Measurements from ENCODE around the gene WTIP. TPM values are rescaled to one million over a fixed set of nuclear protein-coding genes. Genes with fewer than 3 reads are reported as not detected.

The WTIP gene
- total and polyA plus RNA-seq, 12 donors, result 1.2 to 15.1 (median 6.0) TPM

- DNase-seq, result no peak
- Histone ChIP-seq H3K27me3 (peaks cover 4% of the 10 kb centered on the region), H3K4me1 (replicated peaks in 1 of 2) (no peaks in the 10 kb centered on the region), H3K9me3 (replicated peaks in 1 of 3) (no peaks in the 10 kb centered on the region), H3K36me3 (replicated peaks in 1 of 2) (no peaks in the 10 kb centered on the region), H3K27ac (no peak overlapping the region), H3K4me3 (no peak overlapping the region)
- 55 to 62% (median 58%) methylated on average over 2 of the region's 2 CpGs for WGBS, 4 donors
- TF ChIP-seq POLR2A (IDR thresholded peaks at IDR 0.05) (no peak), CTCF (IDR thresholded peaks at IDR 0.05) (no peak)
- intact Hi-C loops (cut with DNase I), result no loop called here
Measured at GRCh38 chr19:34539396-34539795, 57.8 kb downstream of the WTIP start.

- intact Hi-C loops (cut with DNase I), result no loop called here
- no peak for DNase-seq
- WGBS, 4 donors, result 63 to 77% (median 72%) methylated on average over 3 of the region's 3 CpGs
- H3K27ac ChIP-seq, result no peak overlapping the region
- TF ChIP-seq CTCF (IDR thresholded peaks at IDR 0.05), result no peak
- no peak for TF ChIP-seq POLR2A (IDR thresholded peaks at IDR 0.05)
- no peaks in the 10 kb centered on the region for H3K36me3 ChIP-seq (replicated peaks in 1 of 2)
- no peak overlapping the region for H3K4me3 ChIP-seq
- H3K27me3 ChIP-seq, result peaks cover 4% of the 10 kb centered on the region
- no peaks in the 10 kb centered on the region for H3K4me1 ChIP-seq (replicated peaks in 1 of 2)
- H3K9me3 ChIP-seq (replicated peaks in 1 of 3), result no peaks in the 10 kb centered on the region
Measured at GRCh38 chr19:34540811-34541557, 59.4 kb downstream of the WTIP start.

GRCh38 chr19:34549833-34550232 is 68.3 kb downstream of the WTIP start:
- H3K36me3 ChIP-seq (replicated peaks in 1 of 2), result no peaks in the 10 kb centered on the region
- no peaks in the 10 kb centered on the region for H3K27me3 ChIP-seq
- H3K27ac ChIP-seq, result no peak overlapping the region
- no peaks in the 10 kb centered on the region for H3K4me1 ChIP-seq (replicated peaks in 1 of 2)
- H3K4me3 ChIP-seq, result no peak overlapping the region
- no peak for TF ChIP-seq CTCF (IDR thresholded peaks at IDR 0.05)
- TF ChIP-seq POLR2A (IDR thresholded peaks at IDR 0.05), result no peak
- 61 to 81% (median 72%) methylated on average over 2 of the region's 2 CpGs for WGBS, 4 donors
- H3K9me3 ChIP-seq (replicated peaks in 1 of 3), result no peaks in the 10 kb centered on the region
- DNase-seq, result no peak
- intact Hi-C loops (cut with DNase I), result no loop called here

- Histone ChIP-seq H3K27ac (no peak overlapping the region), H3K4me1 (replicated peaks in 1 of 2) (no peaks in the 10 kb centered on the region), H3K4me3 (no peak overlapping the region), H3K27me3 (no peaks in the 10 kb centered on the region), H3K9me3 (replicated peaks in 1 of 3) (no peaks in the 10 kb centered on the region), H3K36me3 (replicated peaks in 1 of 2) (no peaks in the 10 kb centered on the region)
- DNase-seq, result no peak
- intact Hi-C loops (cut with DNase I), result no loop called here
- TF ChIP-seq CTCF (IDR thresholded peaks at IDR 0.05) (no peak), POLR2A (IDR thresholded peaks at IDR 0.05) (no peak)
- 59 to 78% (median 71%) methylated on average over 6 of the region's 6 CpGs for WGBS, 4 donors
Measured at GRCh38 chr19:34555447-34555846, 73.9 kb downstream of the WTIP start.

Measured in adrenal gland (tissue), 12 donors.